Smooth muscle cell (in vitro differentiated cells): ENCODE results near the gene TCF7L1. TPM values are rescaled to one million over a fixed set of nuclear protein-coding genes. Genes with fewer than 3 reads are reported as not detected.

Experiments used
- DNase-seq: peaks from one replicate; lab custom pipeline; 2025; ENCODE audit not compliant: unreplicated experiment; lab: John Stamatoyannopoulos, UW
- H2AFZ ChIP-seq: fragments of 200-600 bp; sonication (generic); 2 replicates; pipeline ENCODE4 v1.6.0; 2016; ENCODE audit warnings: antibody characterized with exemption, low read depth, mild to moderate bottlenecking
- H3F3A ChIP-seq: fragments of 200-600 bp; sonication (generic); 2 replicates; pipeline ENCODE4 v1.6.0; 2017; ENCODE audit warnings: antibody characterized with exemption, low read depth
- H3K27ac ChIP-seq: fragments of 200-600 bp; sonication (generic); 2 replicates; pipeline ENCODE4 v1.5.1; 2016; ENCODE audit warnings: low read depth, mild to moderate bottlenecking
- H3K27me3 ChIP-seq: fragments of 200-600 bp; sonication (generic); 2 replicates; pipeline ENCODE4 v1.6.1; 2016; ENCODE audit warnings: low read depth, mild to moderate bottlenecking
- H3K36me3 ChIP-seq: fragments of 200-600 bp; sonication (generic); 2 replicates; pipeline ENCODE4 v1.5.1; 2016; ENCODE audit warnings: low read depth
- H3K4me1 ChIP-seq: fragments of 200-600 bp; sonication (generic); 2 replicates; pipeline ENCODE4 v1.5.1; 2016; ENCODE audit warnings: low read depth
- H3K4me2 ChIP-seq: fragments of 200-600 bp; sonication (generic); 2 replicates; pipeline ENCODE4 v1.6.0; 2016; ENCODE audit warnings: mild to moderate bottlenecking
- H3K4me3 ChIP-seq: fragments of 200-600 bp; sonication (generic); 2 replicates; pipeline ENCODE4 v1.5.1; 2016; ENCODE audit warnings: mild to moderate bottlenecking
- H3K79me2 ChIP-seq: fragments of 200-600 bp; sonication (generic); 2 replicates; pipeline ENCODE4 v1.6.0; 2016; ENCODE audit warnings: low read depth, mild to moderate bottlenecking
- H3K9ac ChIP-seq: fragments of 200-600 bp; sonication (generic); 2 replicates; pipeline ENCODE4 v1.6.0; 2016; ENCODE audit warnings: low read depth
- H3K9me3 ChIP-seq: fragments of 200-600 bp; sonication (generic); replicated peaks from 2 replicates; pipeline ENCODE4 v1.5.1; 2016; ENCODE audit warnings: low read depth
- H4K20me1 ChIP-seq: fragments of 200-600 bp; sonication (generic); 2 replicates; pipeline ENCODE4 v1.6.0; 2016; ENCODE audit warnings: low read depth
- CTCF ChIP-seq: fragments of 200-600 bp; sonication (generic); IDR thresholded peaks from 2 replicates; pipeline ENCODE4 v1.5.1; 2017; ENCODE audit warnings: borderline replicate concordance, mild to moderate bottlenecking, antibody characterized with exemption; ENCODE audit not compliant: insufficient read depth, poor library complexity, severe bottlenecking
- WGBS: methylation state at CpG from one replicate; pipeline ENCODE4 v1.1.7; 2016; ENCODE audit warnings: low lambda C conversion rate; 5-methylcytosine and 5-hydroxymethylcytosine counted together
- polyA plus RNA-seq: library from polyadenylated mRNA; unstranded; fragments of >200 nt; fragmentation: Nextera tagmentation; extraction: Ambion mirVana; gene quantifications from 2 replicates; pipeline ENCODE4 v1.2.1, GENCODE V29; 2016
- total RNA-seq: library from RNA; depleted of rRNA; stranded (reverse); fragments of >200 nt; gene quantifications from 2 replicates; pipeline ENCODE4 v1.2.3, GENCODE V29; 2014

TCF7L1 gene
- total and polyA plus RNA-seq, 2 experiments from 2014 or later = 4.5 to 15.2 TPM

- peak overlapping the region; percentile 23 for H3K4me2 ChIP-seq
- H3K9ac ChIP-seq = no peak overlapping the region
- H3K4me1 ChIP-seq = peaks cover 32% of the 10 kb centered on the region
- H3K27ac ChIP-seq = no peak overlapping the region
- no peaks in the 10 kb centered on the region for H3K27me3 ChIP-seq
- H3K36me3 ChIP-seq = no peaks in the 10 kb centered on the region
- peaks cover 81% of the 10 kb centered on the region for H4K20me1 ChIP-seq
- 71% methylated on average over 5 of the region's 5 CpGs for WGBS
- no peak overlapping the region for H3K4me3 ChIP-seq
- peaks cover 18% of the 10 kb centered on the region for H3F3A ChIP-seq
- H2AFZ ChIP-seq = no peak overlapping the region
- no peak for TF ChIP-seq CTCF
- H3K79me2 ChIP-seq = peaks cover 20% of the 10 kb centered on the region
- H3K9me3 ChIP-seq = no peaks in the 10 kb centered on the region
- DNase-seq = no peak
These were observed 113.2 kb downstream of the TCF7L1 start for GRCh38 chr2:85246348-85246747.

GRCh38 chr2:85247610-85248009 is 114.4 kb downstream of the TCF7L1 start:
- peaks cover 32% of the 10 kb centered on the region for H3K4me1 ChIP-seq
- DNase-seq = no peak

GRCh38 chr2:85248773-85249509 is 115.7 kb downstream of the TCF7L1 start:
- H3F3A ChIP-seq = peaks cover 23% of the 10 kb centered on the region
- H3K9me3 ChIP-seq = no peaks in the 10 kb centered on the region
- H3K4me3 ChIP-seq = no peak overlapping the region
- peaks cover 62% of the 10 kb centered on the region for H4K20me1 ChIP-seq
- no peaks in the 10 kb centered on the region for H3K36me3 ChIP-seq
- TF ChIP-seq CTCF = no peak
- no peak overlapping the region for H2AFZ ChIP-seq
- DNase-seq = no peak
- H3K4me1 ChIP-seq = peaks cover 40% of the 10 kb centered on the region
- H3K27me3 ChIP-seq = no peaks in the 10 kb centered on the region
- 24% methylated on average over 7 of the region's 7 CpGs for WGBS
- H3K9ac ChIP-seq = peak overlapping the region; percentile 52
- H3K27ac ChIP-seq = peak overlapping the region; percentile 80
- peaks cover 20% of the 10 kb centered on the region for H3K79me2 ChIP-seq
- H3K4me2 ChIP-seq = peak overlapping the region; percentile 82

More at GRCh38 chr2:85247610-85248009, 114.4 kb downstream of the TCF7L1 start:
- H3K27ac ChIP-seq = no peak overlapping the region
- no peaks in the 10 kb centered on the region for H3K27me3 ChIP-seq
- H3K36me3 ChIP-seq = no peaks in the 10 kb centered on the region
- no peak for TF ChIP-seq CTCF
- H3K4me3 ChIP-seq = no peak overlapping the region
- H3K9ac ChIP-seq = no peak overlapping the region
- peaks cover 18% of the 10 kb centered on the region for H3F3A ChIP-seq
- H3K79me2 ChIP-seq = peaks cover 24% of the 10 kb centered on the region
- 67% methylated on average over 8 of the region's 8 CpGs for WGBS
- H2AFZ ChIP-seq = no peak overlapping the region
- H4K20me1 ChIP-seq = peaks cover 70% of the 10 kb centered on the region
- H3K4me2 ChIP-seq = no peak overlapping the region
- no peaks in the 10 kb centered on the region for H3K9me3 ChIP-seq

GRCh38 chr2:85250045-85250444 is 116.9 kb downstream of the TCF7L1 start:
- 89% methylated on average over 2 of the region's 2 CpGs for WGBS
- Histone ChIP-seq H3K4me1 (peaks cover 51% of the 10 kb centered on the region), H3K9ac (no peak overlapping the region), H3K4me3 (no peak overlapping the region), H4K20me1 (peaks cover 62% of the 10 kb centered on the region), H3K27ac (peak overlapping the region; percentile 80), H3K9me3 (no peaks in the 10 kb centered on the region), H3K27me3 (no peaks in the 10 kb centered on the region), H2AFZ (no peak overlapping the region), H3F3A (peaks cover 23% of the 10 kb centered on the region), H3K79me2 (peaks cover 25% of the 10 kb centered on the region), H3K36me3 (no peaks in the 10 kb centered on the region), H3K4me2 (no peak overlapping the region)
- DNase-seq = no peak
- TF ChIP-seq CTCF = no peak
